ENCODE results near the gene RAB15. TPM values are rescaled to one million over a fixed set of nuclear protein-coding genes. Genes with fewer than 3 reads are reported as not detected.
A peak's percentile ranks its signal among the peaks of the same experiment; 100 is the strongest.

RAB15 gene
- total and polyA plus RNA-seq, 2 of the 8 experiments (the other 6 are each of a cell fraction or from before 2014, with no cell fraction given): 38.8 to 58.1 TPM

- no peak overlapping the region for H2AK5ac ChIP-seq (ENCODE audit: low read depth, low read length)
- H3K14ac ChIP-seq (ENCODE audit: insufficient read length): no peak overlapping the region
- H2BK5ac ChIP-seq (ENCODE audit: low read depth, low read length): no peak overlapping the region
- no peak overlapping the region for H3K4me2 ChIP-seq (ENCODE audit: insufficient read depth in 1 of 2, low read depth in 2 of 2, low read length in 2 of 2)
- WGBS, 2 experiments (ENCODE audit: extremely low coverage in 1 of 2, insufficient coverage in 1 of 2, insufficient read length in 1 of 2, insufficient replicate concordance in 2 of 2, low coverage in 1 of 2, low lambda C conversion rate in 2 of 2, missing lambda C conversion rate in 1 of 2): 11% methylated on average over 3 of the region's 3 CpGs; no CpG with 5 or more reads in 1 of the 2 experiments
- no peaks in the 10 kb centered on the region; the same call in 1 of the 2 replicates for H3K79me1 ChIP-seq (ENCODE audit: low read depth, low read length)
- H3K56ac ChIP-seq (replicated peaks; ENCODE audit: insufficient read length, low read depth, low read length): no peak overlapping the region
- no peak overlapping the region for H3K4me3 ChIP-seq (ENCODE audit: extremely low read depth in 1 of 4, insufficient read depth in 2 of 4, low read depth in 3 of 4, low read length in 4 of 4)
- H4K20me1 ChIP-seq (replicated peaks in 1 of 2; ENCODE audit: control insufficient read depth in 1 of 2, insufficient read depth in 2 of 2, low read length in 2 of 2): no peaks in the 10 kb centered on the region
- H4K5ac ChIP-seq (ENCODE audit: insufficient read length, low read depth, low read length): no peak overlapping the region
- peaks cover 0 to 1% (median 0%) of the 10 kb centered on the region in 4 experiments; a peak in 1 of 7 replicates for H3K27me3 ChIP-seq (replicated peaks in 1 of 4; ENCODE audit: control insufficient read depth in 3 of 4, extremely low read depth in 1 of 4, insufficient read depth in 3 of 4, low read length in 3 of 4)
- FAIRE-seq (peak; percentile 24), DNase-seq (ENCODE audit: low read depth in 1 of 2, low spot score in 2 of 2) (no peak)
- no peak overlapping the region; the same call in 1 of the 2 replicates for H2BK12ac ChIP-seq (ENCODE audit: low read depth, low read length)
- no peaks in the 10 kb centered on the region for H3K36me3 ChIP-seq (ENCODE audit: control insufficient read depth in 2 of 4, insufficient read depth in 4 of 4, low read length in 3 of 4)
- H3K9ac ChIP-seq (replicated peaks in 1 of 4; ENCODE audit: extremely low read depth in 1 of 4, low read depth in 3 of 4, low read length in 3 of 4): no peak overlapping the region
- H3K9me3 ChIP-seq (ENCODE audit: insufficient read depth in 2 of 2, low read depth in 1 of 2, low read length in 1 of 2): no peaks in the 10 kb centered on the region
- H3K18ac ChIP-seq (ENCODE audit: extremely low read depth, low read length): no peak overlapping the region
- H2BK120ac ChIP-seq (replicated peaks; ENCODE audit: low read depth, low read length): no peak overlapping the region
- H3K23me2 ChIP-seq (ENCODE audit: low read depth, low read length): peaks cover 5% of the 10 kb centered on the region
- H3K79me2 ChIP-seq (ENCODE audit: control insufficient read depth in 1 of 2, insufficient read depth in 2 of 2, low read length in 2 of 2): peaks cover 5 to 13% of the 10 kb centered on the region in 2 experiments; a peak in 3 of 4 replicates
- H3K23ac ChIP-seq (ENCODE audit: insufficient read length): no peak overlapping the region
- H3K4me1 ChIP-seq (replicated peaks in 1 of 4; ENCODE audit: control insufficient read depth in 3 of 4, insufficient read depth in 4 of 4, low read length in 3 of 4): peaks cover 0 to 4% (median 3%) of the 10 kb centered on the region in 4 experiments; a peak in 4 of 7 replicates
- H4K8ac ChIP-seq (ENCODE audit: extremely low read depth, insufficient read depth, low read length): no peak overlapping the region
- peak in 2 of 3 experiments; percentile 51 to 59; a peak in 2 of 4 replicates for TF ChIP-seq CTCF (IDR thresholded peaks at IDR 0.05; ENCODE audit: control extremely low read depth in 1 of 3, insufficient read depth in 1 of 3, low read depth in 1 of 3, low read length in 3 of 3)
- TF ChIP-seq POLR2AphosphoS5 (IDR thresholded peaks at IDR 0.05; ENCODE audit: low read depth, low read length): no peak
- TF ChIP-seq TEAD4 (IDR thresholded peaks at IDR 0.05; ENCODE audit: low read depth, low read length): no peak
- 0 out of 2 replicates have a peak, but pooled peaks have one; percentile 14 for TF ChIP-seq KDM1A (IDR thresholded peaks at IDR 0.05; ENCODE audit: borderline replicate concordance, low read length)
- no peak for TF ChIP-seq SAP30 (IDR thresholded peaks at IDR 0.05; ENCODE audit: insufficient read depth, insufficient replicate concordance, low read length)
- peak; percentile 53 to 64 for TF ChIP-seq RAD21 (IDR thresholded peaks at IDR 0.05 in 1 of 2, conservative IDR thresholded peaks at IDR 0.05 in 1 of 2; ENCODE audit: low read depth in 2 of 2, low read length in 2 of 2)
- no peak for TF ChIP-seq EGR1 (IDR thresholded peaks at IDR 0.05; ENCODE audit: borderline replicate concordance, low read depth, low read length)
- no peak for TF ChIP-seq JUND (IDR thresholded peaks at IDR 0.05; ENCODE audit: low read length)
- H3K27ac ChIP-seq (ENCODE audit: low read depth, low read length): no peak overlapping the region
- H2BK20ac ChIP-seq (ENCODE audit: low read length): no peak overlapping the region
- no peak overlapping the region for H4K91ac ChIP-seq (replicated peaks; ENCODE audit: insufficient read length, low read length)
- ChIA-PET CTCF (ENCODE audit: partially characterized antibody) (interaction anchor here (0.6 to 4.9 kb wide), 49 partner anchors 8 to 1853 kb away, joined by 3 to 66 read pairs (median 4); partner anchors contain the start of genes FNTB and SPTB), POLR2A (ENCODE audit: partially characterized antibody) (interaction anchor here (0.7 kb wide), 1 partner anchor 76 kb away, joined by 3 read pairs; the partner anchor contains the start of gene FNTB)
- H2AFZ ChIP-seq (ENCODE audit: low read length): no peak overlapping the region
- H3K4ac ChIP-seq (replicated peaks; ENCODE audit: insufficient read length, low read depth, low read length): no peak overlapping the region
- H2BK15ac ChIP-seq (ENCODE audit: low read length): no peak overlapping the region
These were observed 61.2 kb downstream of the RAB15 start for GRCh38 chr14:64910847-64911495.

All from H1 (cell line).